ENCODE data around the gene DCTPP1. TPM values are rescaled to one million over a fixed set of nuclear protein-coding genes. Genes with fewer than 3 reads are reported as not detected.
A peak's percentile ranks its signal among the peaks of the same experiment; 100 is the strongest.

DCTPP1 gene
- total and polyA plus RNA-seq, 9 of the 15 experiments (the other 6 are each of a cell fraction or from before 2014, with no cell fraction given): 45.0 to 132 (median 80.6) TPM

GRCh38 chr16:30429678-30430427 is at the start of gene DCTPP1 (continued):
- TF ChIP-seq FOXO4 (CRISPR knock-in tag; IDR thresholded peaks at IDR 0.05) (no peak), ZBTB43 (CRISPR knock-in tag; IDR thresholded peaks at IDR 0.05) (no peak), EHMT2 (IDR thresholded peaks at IDR 0.05) (no peak), THRAP3 (IDR thresholded peaks at IDR 0.05; ENCODE audit: borderline replicate concordance) (no peak), POLR2G (IDR thresholded peaks at IDR 0.05; ENCODE audit: low read depth, low read length) (peak; percentile 84), U2AF1 (optimal IDR thresholded peaks at IDR 0.05; ENCODE audit: low read depth, low read length) (no peak), IFI16 (CRISPR knock-in tag; IDR thresholded peaks at IDR 0.05) (no peak), TFAP4 (CRISPR knock-in tag; IDR thresholded peaks at IDR 0.05; ENCODE audit: borderline replicate concordance) (peak; percentile 74; the same call in 1 of the 2 replicates), CREM (IDR thresholded peaks at IDR 0.05; ENCODE audit: low read depth) (peak; percentile 80), KAT7 (CRISPR knock-in tag; IDR thresholded peaks at IDR 0.05; ENCODE audit: borderline replicate concordance) (peak; percentile 53), NFIC (IDR thresholded peaks at IDR 0.05) (no peak), SMARCE1 (IDR thresholded peaks at IDR 0.05) (peak; percentile 51; the same call in 1 of the 2 replicates), PTTG1 (tag; IDR thresholded peaks at IDR 0.05; ENCODE audit: low read depth) (no peak), BRF1 (IDR thresholded peaks at IDR 0.05; ENCODE audit: borderline replicate concordance, extremely low read depth, insufficient read length) (no peak), TBP (optimal IDR thresholded peaks at IDR 0.05; ENCODE audit: low read depth, low read length) (peak; percentile 68), CREB3L1 (IDR thresholded peaks at IDR 0.05; ENCODE audit: borderline replicate concordance, low read depth) (no peak; the same call in none of the 2 replicates), RBFOX2 (IDR thresholded peaks at IDR 0.05; ENCODE audit: low read depth, low read length) (peak; percentile 91), NELFE (IDR thresholded peaks at IDR 0.05; ENCODE audit: insufficient read depth, insufficient read length) (no peak), STAT6 (CRISPR knock-in tag; IDR thresholded peaks at IDR 0.05) (0 out of 2 replicates have a peak, but pooled peaks have one; percentile 42), ILF3 (IDR thresholded peaks at IDR 0.05; ENCODE audit: borderline replicate concordance) (no peak)

Measured in K562 (cell line).